GM12873 (cell line): ENCODE measurements around the gene PALM2AKAP2.

Experiments
- TF ChIP-seq, protein P1 (sequence below): IDR thresholded peaks from 2 replicates; pipeline ENCODE4 v1.5.1; 2012; ENCODE audit warnings: low read depth, mild to moderate bottlenecking, moderate library complexity, low read length, control low read depth; ENCODE audit not compliant: insufficient read depth; ENCODE audit errors: missing control alignments

The PALM2AKAP2 gene

DNA sequence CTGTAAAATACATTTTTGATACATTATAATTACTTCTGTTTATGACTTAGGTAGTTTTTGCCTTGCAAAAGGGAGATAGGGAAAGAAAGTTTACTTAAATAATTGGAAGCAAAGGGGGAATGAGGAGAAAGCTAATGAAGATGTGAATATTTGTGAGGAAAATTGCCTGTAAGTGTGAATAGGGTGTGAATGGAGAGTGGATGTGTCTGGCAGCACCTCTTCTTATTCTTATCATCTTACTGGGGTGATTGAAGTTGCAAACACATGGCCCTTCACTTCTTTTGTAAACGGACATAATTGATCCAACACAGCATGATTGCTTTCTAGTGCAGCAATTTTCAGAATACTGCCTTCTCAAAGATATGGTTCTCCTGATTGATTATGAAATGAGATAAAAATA, 46.6 kb downstream of the PALM2AKAP2 start:
- TF ChIP-seq, protein P1, sequence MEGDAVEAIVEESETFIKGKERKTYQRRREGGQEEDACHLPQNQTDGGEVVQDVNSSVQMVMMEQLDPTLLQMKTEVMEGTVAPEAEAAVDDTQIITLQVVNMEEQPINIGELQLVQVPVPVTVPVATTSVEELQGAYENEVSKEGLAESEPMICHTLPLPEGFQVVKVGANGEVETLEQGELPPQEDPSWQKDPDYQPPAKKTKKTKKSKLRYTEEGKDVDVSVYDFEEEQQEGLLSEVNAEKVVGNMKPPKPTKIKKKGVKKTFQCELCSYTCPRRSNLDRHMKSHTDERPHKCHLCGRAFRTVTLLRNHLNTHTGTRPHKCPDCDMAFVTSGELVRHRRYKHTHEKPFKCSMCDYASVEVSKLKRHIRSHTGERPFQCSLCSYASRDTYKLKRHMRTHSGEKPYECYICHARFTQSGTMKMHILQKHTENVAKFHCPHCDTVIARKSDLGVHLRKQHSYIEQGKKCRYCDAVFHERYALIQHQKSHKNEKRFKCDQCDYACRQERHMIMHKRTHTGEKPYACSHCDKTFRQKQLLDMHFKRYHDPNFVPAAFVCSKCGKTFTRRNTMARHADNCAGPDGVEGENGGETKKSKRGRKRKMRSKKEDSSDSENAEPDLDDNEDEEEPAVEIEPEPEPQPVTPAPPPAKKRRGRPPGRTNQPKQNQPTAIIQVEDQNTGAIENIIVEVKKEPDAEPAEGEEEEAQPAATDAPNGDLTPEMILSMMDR, result no peak

DNA sequence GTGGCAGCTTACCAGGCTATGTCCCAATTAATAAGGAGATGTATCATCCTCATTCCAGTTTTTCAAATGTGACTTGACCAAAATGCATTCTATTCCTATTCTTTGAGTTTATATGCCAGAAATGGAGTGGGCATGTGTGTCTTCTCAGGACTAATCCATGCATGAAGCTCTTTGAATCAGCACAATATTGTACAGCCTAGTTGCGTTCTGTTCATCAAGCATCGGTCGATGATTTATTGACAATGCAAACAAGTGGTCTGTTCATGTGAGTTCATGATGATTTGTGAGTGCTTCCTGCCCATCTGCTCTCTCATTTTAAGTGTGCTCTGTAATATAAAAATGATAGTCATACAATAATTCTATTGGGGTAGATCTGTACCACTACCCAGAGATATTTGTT, 48.3 kb downstream of the PALM2AKAP2 start:
- TF ChIP-seq, protein P1, result no peak
